NK-92 treated with Interleukin-12 subunit alpha and Interleukin-12 subunit beta, amount 100 ng/mL, for 24 hours (cell line): ENCODE measurements around the gene DEFB127.
"Not testable (repeated sequence)": the region's sequence is repeated elsewhere in the genome, so short reads cannot be mapped to it uniquely, and the experiment has no call there.

Experiments used
- DNase-seq: peaks from one replicate; lab custom pipeline; 2025; lab: John Stamatoyannopoulos, UW

DEFB127 gene

GRCh38 chr20:157154-157553 lies at the start of gene DEFB127:
DEFB127 (plus strand) TSS chr20:157454; CDS start chr20:157545, 91 bp downstream.
- DNase-seq = no peak

GRCh38 chr20:112396-112795 lies 44.9 kb upstream of the DEFB127 start:
- no peak for DNase-seq

- no peak for DNase-seq
Observed at GRCh38 chr20:117518-117917, 39.7 kb upstream of the DEFB127 start.

GRCh38 chr20:129786-130323 lies 27.4 kb upstream of the DEFB127 start:
- DNase-seq = not testable (repeated sequence)

GRCh38 chr20:137668-138490 lies 19.4 kb upstream of the DEFB127 start:
- DNase-seq = no peak

GRCh38 chr20:142290-142689 lies 15.0 kb upstream of the DEFB127 start, which contains the start of gene DEFB126:
DEFB126 (plus strand) TSS chr20:142590; CDS start chr20:142629, 39 bp downstream.
- no peak for DNase-seq

GRCh38 chr20:145877-146276 lies 11.4 kb upstream of the DEFB127 start:
- no peak for DNase-seq

- DNase-seq = no peak
Observed at GRCh38 chr20:152131-152530, 5.1 kb upstream of the DEFB127 start.

GRCh38 chr20:164618-165017 lies 7.4 kb downstream of the DEFB127 start:
- DNase-seq = no peak

- DNase-seq = no peak
Observed at GRCh38 chr20:168876-169275, 11.6 kb downstream of the DEFB127 start.

- DNase-seq = no peak
Observed at GRCh38 chr20:184288-184687, 27.0 kb downstream of the DEFB127 start.

- DNase-seq = no peak
Observed at GRCh38 chr20:187733-188132, 30.5 kb downstream of the DEFB127 start.

- no peak for DNase-seq
Observed at GRCh38 chr20:189611-190010, 32.4 kb downstream of the DEFB127 start, which contains the start of gene DEFB128. DEFB128 (minus strand) TSS chr20:189711; CDS start chr20:189623, 88 bp downstream.

GRCh38 chr20:198225-198624 lies 41.0 kb downstream of the DEFB127 start:
- no peak for DNase-seq

- no peak for DNase-seq
Observed at GRCh38 chr20:199996-200395, 42.7 kb downstream of the DEFB127 start.

GRCh38 chr20:203630-204029 lies 46.4 kb downstream of the DEFB127 start:
- not testable (repeated sequence) for DNase-seq
